ENCODE results near the gene PODXL2.
A peak's percentile ranks its signal among the peaks of the same experiment; 100 is the strongest.

PODXL2 gene

GRCh38 chr3:127665165-127665564, 36.2 kb downstream of the PODXL2 start:
- Histone ChIP-seq H3K4me1 (ENCODE audit: control insufficient read depth, insufficient read depth, low read length) (no peaks in the 10 kb centered on the region), H3K9ac (ENCODE audit: low read length) (no peak overlapping the region), H3K27me3 (replicated peaks; ENCODE audit: control insufficient read depth, insufficient read depth, low read length) (no peaks in the 10 kb centered on the region), H3K4me3 (ENCODE audit: low read length) (no peak overlapping the region), H3K36me3 (ENCODE audit: control insufficient read depth, insufficient read depth, low read length, severe bottlenecking) (no peaks in the 10 kb centered on the region), H3K9me3 (ENCODE audit: control insufficient read depth, low read length) (no peaks in the 10 kb centered on the region)
- DNase-seq (ENCODE audit: low read depth): no peak

GRCh38 chr3:127665586-127665985, 36.6 kb downstream of the PODXL2 start:
- no peak for DNase-seq (ENCODE audit: low read depth)
- Histone ChIP-seq H3K27me3 (replicated peaks; ENCODE audit: control insufficient read depth, insufficient read depth, low read length) (no peaks in the 10 kb centered on the region), H3K9me3 (ENCODE audit: control insufficient read depth, low read length) (no peaks in the 10 kb centered on the region), H3K4me1 (ENCODE audit: control insufficient read depth, insufficient read depth, low read length) (no peaks in the 10 kb centered on the region), H3K36me3 (ENCODE audit: control insufficient read depth, insufficient read depth, low read length, severe bottlenecking) (no peaks in the 10 kb centered on the region), H3K9ac (ENCODE audit: low read length) (no peak overlapping the region), H3K4me3 (ENCODE audit: low read length) (no peak overlapping the region)

DNA sequence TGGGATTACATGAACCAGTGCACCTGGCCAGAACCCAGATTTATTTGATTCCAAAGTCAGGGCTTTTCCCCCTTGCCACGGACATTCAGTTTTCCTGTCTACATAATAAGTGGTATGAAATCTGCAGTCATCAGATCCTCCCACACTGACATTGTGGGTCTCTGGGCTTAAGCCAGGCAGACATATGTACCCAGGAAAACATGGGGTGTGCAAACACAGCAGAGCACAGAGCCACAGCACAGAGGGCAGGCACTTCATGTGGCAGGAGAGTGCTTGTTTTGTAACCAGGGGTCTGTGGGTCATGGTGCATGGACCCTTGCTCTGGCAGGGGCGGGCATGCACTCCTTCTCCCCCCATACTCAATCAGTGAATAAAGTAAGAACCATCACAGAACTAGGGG, 37.7 kb downstream of the PODXL2 start:
- H3K36me3 ChIP-seq (ENCODE audit: control insufficient read depth, insufficient read depth, low read length, severe bottlenecking): no peaks in the 10 kb centered on the region
- H3K4me3 ChIP-seq (ENCODE audit: low read length): no peak overlapping the region
- peaks cover 2% of the 10 kb centered on the region for H3K4me1 ChIP-seq (ENCODE audit: control insufficient read depth, insufficient read depth, low read length)
- no peaks in the 10 kb centered on the region for H3K9me3 ChIP-seq (ENCODE audit: control insufficient read depth, low read length)
- no peaks in the 10 kb centered on the region for H3K27me3 ChIP-seq (replicated peaks; ENCODE audit: control insufficient read depth, insufficient read depth, low read length)
- H3K9ac ChIP-seq (ENCODE audit: low read length): no peak overlapping the region
- no peak for DNase-seq (ENCODE audit: low read depth)

- Histone ChIP-seq H3K27me3 (replicated peaks; ENCODE audit: control insufficient read depth, insufficient read depth, low read length) (no peaks in the 10 kb centered on the region), H3K4me1 (ENCODE audit: control insufficient read depth, insufficient read depth, low read length) (peaks cover 7% of the 10 kb centered on the region), H3K9me3 (ENCODE audit: control insufficient read depth, low read length) (no peaks in the 10 kb centered on the region), H3K36me3 (ENCODE audit: control insufficient read depth, insufficient read depth, low read length, severe bottlenecking) (no peaks in the 10 kb centered on the region), H3K4me3 (ENCODE audit: low read length) (no peak overlapping the region), H3K9ac (ENCODE audit: low read length) (no peak overlapping the region)
- no peak for DNase-seq (ENCODE audit: low read depth)
These were observed 38.2 kb downstream of the PODXL2 start for GRCh38 chr3:127667119-127667681.

DNA sequence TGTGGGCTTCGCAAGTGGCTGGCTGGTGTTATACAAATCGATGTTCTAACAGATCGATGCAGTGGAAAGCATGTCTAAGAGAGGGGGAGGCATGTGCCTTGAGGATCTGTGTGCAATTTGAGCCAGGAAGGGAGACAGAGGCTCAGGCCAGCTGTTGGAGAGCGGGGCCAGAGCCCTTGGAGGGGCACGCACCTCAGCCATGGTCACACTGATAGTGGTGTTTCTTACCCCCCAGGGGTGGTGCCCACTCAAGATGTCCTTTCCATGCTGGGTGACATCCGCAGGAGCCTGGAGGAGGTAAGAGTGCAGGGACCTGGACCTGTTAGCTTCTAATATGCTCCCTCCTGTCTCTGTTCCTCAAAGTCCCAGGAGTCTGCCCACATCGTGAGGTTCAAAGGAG, 39.9 kb downstream of the PODXL2 start:
- H3K4me1 ChIP-seq (ENCODE audit: control insufficient read depth, insufficient read depth, low read length): peaks cover 12% of the 10 kb centered on the region
- H3K27me3 ChIP-seq (replicated peaks; ENCODE audit: control insufficient read depth, insufficient read depth, low read length): no peaks in the 10 kb centered on the region
- no peaks in the 10 kb centered on the region for H3K9me3 ChIP-seq (ENCODE audit: control insufficient read depth, low read length)
- DNase-seq (ENCODE audit: low read depth): no peak
- H3K4me3 ChIP-seq (ENCODE audit: low read length): no peak overlapping the region
- H3K36me3 ChIP-seq (ENCODE audit: control insufficient read depth, insufficient read depth, low read length, severe bottlenecking): no peaks in the 10 kb centered on the region
- no peak overlapping the region for H3K9ac ChIP-seq (ENCODE audit: low read length)

GRCh38 chr3:127669541-127670228, 40.7 kb downstream of the PODXL2 start:
- Histone ChIP-seq H3K4me3 (ENCODE audit: low read length) (no peak overlapping the region), H3K9me3 (ENCODE audit: control insufficient read depth, low read length) (no peaks in the 10 kb centered on the region), H3K27me3 (replicated peaks; ENCODE audit: control insufficient read depth, insufficient read depth, low read length) (no peaks in the 10 kb centered on the region), H3K9ac (ENCODE audit: low read length) (no peak overlapping the region), H3K4me1 (ENCODE audit: control insufficient read depth, insufficient read depth, low read length) (peaks cover 12% of the 10 kb centered on the region), H3K36me3 (ENCODE audit: control insufficient read depth, insufficient read depth, low read length, severe bottlenecking) (no peaks in the 10 kb centered on the region)
- no peak for DNase-seq (ENCODE audit: low read depth)

DNA sequence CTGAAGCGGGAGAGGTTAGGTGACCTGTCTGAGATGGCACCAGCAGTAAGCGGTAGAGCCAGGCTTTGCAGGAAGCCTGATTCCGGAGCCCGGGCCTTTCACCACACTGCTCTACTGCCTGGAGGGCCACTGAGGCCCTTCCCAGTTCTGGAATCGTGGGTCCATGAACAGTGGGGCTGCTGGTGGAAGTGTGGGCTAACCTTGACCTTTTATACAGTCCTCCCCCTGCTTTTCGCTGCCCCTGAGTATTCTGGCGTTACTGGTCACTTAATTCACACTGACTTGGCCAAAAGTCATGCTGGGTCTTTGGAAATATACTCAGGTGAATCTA, 41.2 kb downstream of the PODXL2 start:
- Histone ChIP-seq H3K9ac (ENCODE audit: low read length) (no peak overlapping the region), H3K4me3 (ENCODE audit: low read length) (no peak overlapping the region), H3K4me1 (ENCODE audit: control insufficient read depth, insufficient read depth, low read length) (peaks cover 12% of the 10 kb centered on the region), H3K9me3 (ENCODE audit: control insufficient read depth, low read length) (no peaks in the 10 kb centered on the region), H3K27me3 (replicated peaks; ENCODE audit: control insufficient read depth, insufficient read depth, low read length) (no peaks in the 10 kb centered on the region), H3K36me3 (ENCODE audit: control insufficient read depth, insufficient read depth, low read length, severe bottlenecking) (no peaks in the 10 kb centered on the region)
- DNase-seq (ENCODE audit: low read depth): no peak

DNA sequence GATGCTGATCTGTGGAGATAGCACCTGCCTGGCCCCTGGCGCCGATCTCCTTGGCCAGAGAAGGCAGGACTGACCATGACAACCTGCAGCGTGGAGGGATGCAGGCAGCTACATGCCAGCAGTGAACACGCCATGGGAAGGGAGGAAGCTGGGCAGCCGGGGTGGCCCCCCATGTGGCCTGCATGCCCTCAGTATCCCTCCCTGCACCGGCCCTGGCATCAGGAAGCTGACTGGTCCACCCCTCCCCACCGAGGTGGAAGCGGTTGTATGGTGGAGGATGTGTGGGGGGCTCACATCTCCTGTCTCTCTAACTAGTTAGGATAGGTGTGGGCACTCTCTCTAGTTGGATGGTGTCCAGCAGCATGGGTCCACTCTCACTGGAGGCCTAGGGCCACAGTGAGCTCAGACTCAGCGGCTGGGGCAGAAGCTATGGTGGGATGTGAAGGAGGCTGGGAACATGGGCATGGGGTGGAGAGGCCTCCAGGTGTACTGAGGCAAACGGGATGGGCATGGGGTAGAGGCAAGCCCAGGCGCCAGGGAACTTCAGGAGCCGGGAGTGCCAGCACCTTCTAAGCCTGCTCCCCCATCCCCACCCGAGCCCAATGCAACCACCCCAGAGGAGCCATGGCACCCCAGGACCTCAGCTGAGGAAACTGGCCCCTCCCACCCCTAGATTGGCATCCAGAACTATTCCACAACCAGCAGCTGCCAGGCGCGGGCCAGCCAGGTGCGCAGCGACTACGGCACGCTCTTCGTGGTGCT, 42.0 kb downstream of the PODXL2 start:
- Histone ChIP-seq H3K9ac (ENCODE audit: low read length) (no peak overlapping the region), H3K4me3 (ENCODE audit: low read length) (no peak overlapping the region), H3K4me1 (ENCODE audit: control insufficient read depth, insufficient read depth, low read length) (peaks cover 12% of the 10 kb centered on the region), H3K36me3 (ENCODE audit: control insufficient read depth, insufficient read depth, low read length, severe bottlenecking) (no peaks in the 10 kb centered on the region), H3K9me3 (ENCODE audit: control insufficient read depth, low read length) (no peaks in the 10 kb centered on the region), H3K27me3 (replicated peaks; ENCODE audit: control insufficient read depth, insufficient read depth, low read length) (no peaks in the 10 kb centered on the region)
- no peak for DNase-seq (ENCODE audit: low read depth)

DNA sequence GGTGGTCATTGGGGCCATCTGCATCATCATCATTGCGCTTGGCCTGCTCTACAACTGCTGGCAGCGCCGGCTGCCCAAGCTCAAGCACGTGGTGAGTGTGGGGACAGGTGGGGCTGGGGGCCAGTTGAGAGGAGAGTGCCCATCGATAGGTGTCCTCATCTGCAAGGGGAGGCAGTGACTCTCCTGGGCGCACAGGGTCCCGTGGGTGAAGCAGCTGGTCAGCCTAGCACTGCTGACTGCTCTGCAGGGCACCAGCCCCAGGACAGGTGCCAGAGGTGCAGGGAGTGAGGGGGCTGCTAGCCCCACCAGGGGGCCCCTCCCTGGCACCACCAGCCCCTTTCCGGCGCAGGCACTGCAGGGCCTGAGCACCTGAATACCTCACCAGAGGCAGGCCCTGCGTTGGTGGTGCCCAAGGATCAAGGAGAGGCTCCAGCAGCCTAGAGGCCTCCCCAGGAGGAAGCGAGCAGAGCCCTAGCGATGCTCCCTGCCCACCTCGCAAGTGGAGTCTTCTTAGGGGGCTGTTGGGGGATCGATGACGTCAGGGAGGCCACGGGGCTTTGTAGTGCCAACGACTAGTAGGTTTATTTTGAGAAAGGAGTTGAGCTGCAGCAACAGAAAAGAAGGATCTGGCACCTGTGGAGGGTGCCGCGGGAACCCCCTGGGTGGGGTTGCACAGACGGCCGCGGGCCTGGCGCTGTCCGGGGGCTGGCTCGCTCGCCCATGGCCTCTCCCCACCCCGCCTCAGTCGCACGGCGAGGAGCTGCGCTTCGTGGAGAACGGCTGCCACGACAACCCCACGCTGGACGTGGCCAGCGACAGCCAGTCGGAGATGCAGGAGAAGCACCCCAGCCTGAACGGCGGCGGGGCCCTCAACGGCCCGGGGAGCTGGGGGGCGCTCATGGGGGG, 42.8 kb downstream of the PODXL2 start:
- no peak for DNase-seq (ENCODE audit: low read depth)
- H3K9me3 ChIP-seq (ENCODE audit: control insufficient read depth, low read length): no peaks in the 10 kb centered on the region
- H3K4me1 ChIP-seq (ENCODE audit: control insufficient read depth, insufficient read depth, low read length): peaks cover 12% of the 10 kb centered on the region
- H3K9ac ChIP-seq (ENCODE audit: low read length): peak overlapping the region; percentile 90
- no peaks in the 10 kb centered on the region for H3K36me3 ChIP-seq (ENCODE audit: control insufficient read depth, insufficient read depth, low read length, severe bottlenecking)
- H3K27me3 ChIP-seq (replicated peaks; ENCODE audit: control insufficient read depth, insufficient read depth, low read length): no peaks in the 10 kb centered on the region
- H3K4me3 ChIP-seq (ENCODE audit: low read length): peak overlapping the region; percentile 87

- no peaks in the 10 kb centered on the region for H3K27me3 ChIP-seq (replicated peaks; ENCODE audit: control insufficient read depth, insufficient read depth, low read length)
- H3K9ac ChIP-seq (ENCODE audit: low read length): peak within 1 kb of the TSS; percentile 90
- DNase-seq (ENCODE audit: low read depth): peak; percentile 94
- H3K9me3 ChIP-seq (ENCODE audit: control insufficient read depth, low read length): no peaks in the 10 kb centered on the region
- H3K36me3 ChIP-seq (ENCODE audit: control insufficient read depth, insufficient read depth, low read length, severe bottlenecking): no peaks in the 10 kb centered on the region
- peak within 1 kb of the TSS; percentile 87 for H3K4me3 ChIP-seq (ENCODE audit: low read length)
- H3K4me1 ChIP-seq (ENCODE audit: control insufficient read depth, insufficient read depth, low read length): peaks cover 12% of the 10 kb centered on the region
These were observed 43.6 kb downstream of the PODXL2 start, which contains the start of gene ABTB1 for GRCh38 chr3:127672429-127673190. Gene ABTB1 (plus strand): TSS chr3:127672952. CDS start chr3:127673026, 74 bp downstream.

Measured in adipocyte (in vitro differentiated cells).